ENCODE results near the gene MKRN2.

DNA sequence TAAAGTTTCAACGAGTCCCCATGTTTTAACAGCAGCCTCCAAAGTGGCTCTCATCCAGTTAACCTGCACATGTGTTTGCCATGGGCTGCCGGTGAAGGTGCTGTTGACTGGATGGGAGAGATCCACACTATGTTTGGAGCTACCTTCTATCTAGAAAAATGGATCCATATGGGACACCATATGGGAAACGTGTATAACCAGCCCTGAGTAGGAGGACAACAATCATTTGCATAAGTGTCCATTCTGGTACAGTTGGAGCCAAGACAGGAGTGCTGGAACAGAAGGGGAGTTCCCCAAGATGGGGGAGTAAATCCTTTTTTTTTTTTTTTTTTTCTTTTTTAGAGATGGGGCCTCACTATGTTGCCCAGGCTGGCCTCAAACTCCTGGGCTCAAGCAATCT lies 36.6 kb downstream of the MKRN2 start:
- TF ChIP-seq GATA2 (IDR thresholded peaks at IDR 0.05; ENCODE audit: low read depth, low read length) (no peak), GATA3 (IDR thresholded peaks at IDR 0.05; ENCODE audit: low read depth, low read length) (no peak)

All from SH-SY5Y (cell line).